Motor neuron (in vitro differentiated cells): ENCODE results near the gene CAMK2A. TPM values are rescaled to one million over a fixed set of nuclear protein-coding genes. Genes with fewer than 3 reads are reported as not detected.

ENCODE experiments used
- ATAC-seq, 8 experiments: fragments of 200-7000 bp; cut with Tn5 transposase; replicated peaks in 6 of 8; 2 replicates each; pipeline ENCODE4 v1.8.0; 2021; ENCODE audit warnings: mild to moderate bottlenecking in 8 of 8, moderate library complexity in 8 of 8
- H3K27ac ChIP-seq, 2 donors: fragments of 250-450 bp; sonication (Bioruptor Pico); 2 replicates each; pipeline ENCODE4 v1.9.0; 2021; ENCODE audit warnings: antibody characterized with exemption in 2 of 2, mild to moderate bottlenecking in 2 of 2, moderate library complexity in 1 of 2
- H3K4me1 ChIP-seq, 2 donors: fragments of 250-450 bp; sonication (Bioruptor Pico); replicated peaks in 1 of 2; 2 replicates each; pipeline ENCODE4 v1.6.1; 2021; ENCODE audit warnings: antibody characterized with exemption in 2 of 2, mild to moderate bottlenecking in 2 of 2, moderate library complexity in 1 of 2
- H3K4me3 ChIP-seq, 5 donors: fragments of 250-450 bp; sonication (Bioruptor Pico); 2 replicates each; pipeline ENCODE4 v1.9.0; 2021; ENCODE audit warnings: antibody characterized with exemption in 5 of 5, mild to moderate bottlenecking in 5 of 5, moderate library complexity in 4 of 5
- WGBS, 10 experiments: fragments of 450-650 bp; shearing (Covaris generic); methylation state at CpG; one replicate each; pipeline ENCODE4 v1.0.0; 2022; 5-methylcytosine and 5-hydroxymethylcytosine counted together
- in situ Hi-C, 9 experiments: fragments of 400-800 bp; cut with MboI; loops; one replicate each; pipeline ENCODE4 v1.15.0; 2021; ENCODE audit warnings: low sequenced_read_pairs in 9 of 9, low pct_unique_long_range_greater_than_20kb in 2 of 9; ENCODE audit not compliant: unreplicated experiment in 9 of 9
- total RNA-seq, 8 experiments: library from RNA; unstranded; fragments of 300-600 nt; gene quantifications; 2 replicates each; pipeline versions ENCODE4 v1.2.3 to v1.2.4, GENCODE V29; 2022

Gene CAMK2A
- total RNA-seq, 8 experiments from 2014 or later = 0.13 to 5.6 (median 2.7) TPM

DNA sequence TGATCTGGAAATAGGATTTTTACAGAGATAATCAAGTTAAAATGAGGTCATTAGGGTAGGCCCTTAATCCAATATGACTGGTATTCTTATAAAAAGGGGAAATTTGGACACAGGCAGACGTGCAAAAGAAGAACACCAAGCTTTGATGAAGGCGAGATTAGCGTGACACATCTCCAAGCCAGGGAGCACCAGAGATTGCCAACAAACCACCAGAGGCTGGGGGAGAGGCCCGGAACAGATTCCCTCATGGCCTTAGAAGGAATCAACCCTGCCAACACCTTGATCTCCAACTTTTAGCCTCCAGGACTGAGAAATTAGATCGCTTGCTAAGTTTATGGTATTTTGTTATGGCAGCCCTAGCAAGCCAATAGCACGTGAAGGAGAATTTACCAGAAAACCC, 23.9 kb upstream of the CAMK2A start:
- no peak overlapping the region for H3K4me3 ChIP-seq
- H3K4me1 ChIP-seq = peaks cover 26 to 30% of the 10 kb centered on the region in 2 donors
- H3K27ac ChIP-seq = no peak overlapping the region
- in situ Hi-C loops = no loop called here
- WGBS, 10 experiments = 60 to 100% (median 94%) methylated on average over 1 to 5 of the region's 6 CpGs; no CpG with 5 or more reads in 2 of the 10 experiments
- no peak for ATAC-seq

GRCh38 chr5:150312518-150312917, 22.9 kb upstream of the CAMK2A start:
- peaks cover 27 to 30% of the 10 kb centered on the region in 2 donors for H3K4me1 ChIP-seq
- H3K27ac ChIP-seq = no peak overlapping the region
- in situ Hi-C loops = no loop called here
- ATAC-seq = peak in 1 of 8 experiments; percentile 10
- 65 to 94% (median 77%) methylated on average over 2 to 6 of the region's 6 CpGs for WGBS, 10 experiments
- H3K4me3 ChIP-seq = no peak overlapping the region

GRCh38 chr5:150311015-150311692, 21.6 kb upstream of the CAMK2A start:
- H3K4me3 ChIP-seq = no peak overlapping the region
- no peak for ATAC-seq
- in situ Hi-C loops = no loop called here
- H3K4me1 ChIP-seq = peaks cover 27 to 32% of the 10 kb centered on the region in 2 donors
- WGBS, 10 experiments = 0 to 100% (median 82%) methylated on average over 1 to 6 of the region's 7 CpGs
- H3K27ac ChIP-seq = no peak overlapping the region

GRCh38 chr5:150310246-150310645, 20.7 kb upstream of the CAMK2A start:
- Histone ChIP-seq H3K4me3 (no peak overlapping the region), H3K27ac (no peak overlapping the region), H3K4me1 (peaks cover 36 to 41% of the 10 kb centered on the region in 2 donors)
- 17 to 93% (median 73%) methylated on average over 1 to 5 of the region's 5 CpGs for WGBS, 10 experiments
- no peak for ATAC-seq
- in situ Hi-C loops = no loop called here

DNA sequence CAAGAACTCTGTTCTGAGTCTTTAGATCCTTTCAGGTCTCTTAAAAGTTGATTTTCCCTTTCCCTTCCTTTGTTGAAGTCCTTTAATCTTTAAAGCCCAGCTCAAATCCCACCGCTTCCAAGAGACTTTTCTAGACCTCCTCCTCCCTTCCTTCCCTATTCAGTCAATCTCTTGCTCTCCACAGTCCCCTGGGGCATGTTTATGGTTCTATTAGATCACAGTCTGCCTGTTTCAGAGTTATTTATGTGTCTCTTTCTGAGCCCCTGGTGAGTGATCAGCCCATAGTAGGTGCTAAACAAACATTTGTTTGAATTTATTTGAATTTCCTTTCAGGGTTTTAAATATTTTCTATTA, 20.3 kb upstream of the CAMK2A start:
- WGBS, 10 experiments = 33 to 100% (median 50%) methylated on average over 1 of the region's 1 CpG; no CpG with 5 or more reads in 3 of the 10 experiments
- Histone ChIP-seq H3K4me1 (peaks cover 38 to 42% of the 10 kb centered on the region in 2 donors), H3K27ac (no peak overlapping the region), H3K4me3 (no peak overlapping the region)
- in situ Hi-C loops = no loop called here
- peak in 5 of 8 experiments; percentile 8 to 33 (median 24) for ATAC-seq

- in situ Hi-C loops = no loop called here
- Histone ChIP-seq H3K4me1 (peaks cover 38 to 42% of the 10 kb centered on the region in 2 donors), H3K27ac (peak overlapping the region; percentile 43 to 53), H3K4me3 (no peak overlapping the region)
- WGBS, 10 experiments = 6 to 100% (median 68%) methylated on average over 1 to 3 of the region's 7 CpGs; no CpG with 5 or more reads in 1 of the 10 experiments
- peak; percentile 65 to 97 (median 92) for ATAC-seq
Observed at GRCh38 chr5:150309101-150309885, 19.7 kb upstream of the CAMK2A start.

GRCh38 chr5:150307617-150308426, 18.2 kb upstream of the CAMK2A start:
- 0 to 100% (median 83%) methylated on average over 1 to 6 of the region's 11 CpGs; no CpG with 5 or more reads in 2 of the 10 experiments for WGBS, 10 experiments
- peaks cover 42 to 47% of the 10 kb centered on the region in 2 donors for H3K4me1 ChIP-seq
- H3K27ac ChIP-seq = no peak overlapping the region
- ATAC-seq = peak in 3 of 8 experiments; percentile 5 to 14 (median 9)
- in situ Hi-C loops = no loop called here
- H3K4me3 ChIP-seq = no peak overlapping the region

DNA sequence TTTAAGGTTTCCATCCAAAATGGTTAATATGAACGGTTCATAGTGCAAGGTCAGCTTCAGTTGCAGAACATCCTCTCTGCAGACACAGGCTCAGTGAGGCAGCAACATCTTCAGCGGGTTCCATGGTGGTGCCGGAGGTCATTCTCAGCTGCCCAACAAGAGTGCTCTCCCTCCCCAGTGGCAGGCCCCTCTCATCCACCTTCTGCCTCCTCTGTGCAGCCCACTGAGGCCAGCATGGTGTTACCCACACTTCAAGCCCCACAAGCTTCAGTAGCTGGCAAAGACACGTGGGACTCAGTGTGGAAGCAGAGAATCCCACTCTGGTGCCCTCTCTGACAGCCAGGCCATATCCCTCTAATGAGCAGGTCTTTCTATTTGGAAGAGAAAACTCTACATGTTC, 17.2 kb upstream of the CAMK2A start:
- no peak overlapping the region for H3K4me3 ChIP-seq
- 43 to 100% (median 92%) methylated on average over 1 to 4 of the region's 4 CpGs; no CpG with 5 or more reads in 3 of the 10 experiments for WGBS, 10 experiments
- no peak for ATAC-seq
- peaks cover 36 to 46% of the 10 kb centered on the region in 2 donors for H3K4me1 ChIP-seq
- no peak overlapping the region for H3K27ac ChIP-seq
- in situ Hi-C loops = no loop called here

- 0 to 38% (median 15%) methylated on average over 1 of the region's 1 CpG; no CpG with 5 or more reads in 6 of the 10 experiments for WGBS, 10 experiments
- peaks cover 36 to 46% of the 10 kb centered on the region in 2 donors for H3K4me1 ChIP-seq
- peak in 2 of 8 experiments; percentile 31 to 48 for ATAC-seq
- H3K27ac ChIP-seq = no peak overlapping the region
- in situ Hi-C loops = no loop called here
- no peak overlapping the region for H3K4me3 ChIP-seq
Observed at GRCh38 chr5:150305557-150305956, 16.0 kb upstream of the CAMK2A start.

- Histone ChIP-seq H3K4me3 (no peak overlapping the region), H3K4me1 (peaks cover 31 to 46% of the 10 kb centered on the region in 2 donors), H3K27ac (no peak overlapping the region)
- ATAC-seq = no peak
- 67 to 100% (median 85%) methylated on average over 1 to 2 of the region's 2 CpGs; no CpG with 5 or more reads in 3 of the 10 experiments for WGBS, 10 experiments
- in situ Hi-C loops = no loop called here
Observed at GRCh38 chr5:150305095-150305494, 15.5 kb upstream of the CAMK2A start.

DNA sequence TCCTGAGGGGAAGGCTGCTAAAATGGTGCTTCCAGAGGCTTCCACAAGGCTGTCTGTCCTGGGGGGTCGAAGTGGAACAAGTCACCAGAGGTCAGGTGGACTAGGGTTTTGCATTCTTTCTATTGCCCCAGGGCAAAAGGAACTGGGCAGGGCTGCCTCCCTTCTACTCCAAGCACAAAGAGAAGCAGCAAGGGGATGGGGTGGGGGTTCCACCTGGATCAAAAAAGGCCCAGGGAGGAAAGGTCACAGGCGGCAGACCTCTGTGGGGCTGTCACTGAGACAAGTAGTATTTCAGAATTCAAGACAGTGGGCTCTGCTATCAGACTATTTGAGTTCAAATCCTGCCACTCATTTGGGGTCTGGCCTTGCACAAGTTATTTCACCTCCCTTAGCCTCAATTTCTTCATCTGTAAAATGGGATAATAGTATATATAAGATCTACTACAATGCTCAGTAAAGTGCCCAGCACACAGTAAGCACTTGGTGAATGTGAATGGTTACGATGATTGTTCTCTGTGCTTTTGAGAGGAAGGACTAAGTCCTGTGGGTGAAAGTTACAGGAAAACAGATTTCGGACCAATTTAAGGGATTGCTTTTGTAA, 15.0 kb upstream of the CAMK2A start:
- no peak overlapping the region for H3K27ac ChIP-seq
- WGBS, 10 experiments = 58 to 100% (median 92%) methylated on average over 1 to 3 of the region's 4 CpGs; no CpG with 5 or more reads in 2 of the 10 experiments
- in situ Hi-C loops = no loop called here
- H3K4me3 ChIP-seq = no peak overlapping the region
- peaks cover 27 to 42% of the 10 kb centered on the region in 2 donors for H3K4me1 ChIP-seq
- ATAC-seq = no peak

- H3K4me1 ChIP-seq = peaks cover 20 to 35% of the 10 kb centered on the region in 2 donors
- H3K27ac ChIP-seq = no peak overlapping the region
- 10 to 73% (median 56%) methylated on average over 1 to 6 of the region's 7 CpGs; no CpG with 5 or more reads in 2 of the 10 experiments for WGBS, 10 experiments
- H3K4me3 ChIP-seq = no peak overlapping the region
- ATAC-seq = no peak
- in situ Hi-C loops = no loop called here
Observed at GRCh38 chr5:150303660-150304386, 14.2 kb upstream of the CAMK2A start.
